HG03097 (cell line): ENCODE results near the gene DUSP12.

Experiments used
- ATAC-seq: cut with Tn5 transposase; IDR thresholded peaks from one replicate; pipeline ENCODE4 v1.9.1; 2021; ENCODE audit not compliant: unreplicated experiment, low FRiP score

Gene DUSP12

GRCh38 chr1:161805399-161806197 is 56.0 kb downstream of the DUSP12 start:
- ATAC-seq, result no peak
